ENCODE results near the gene TEX261.

TEX261 gene

GRCh38 chr2:70978341-70979179 is 16.1 kb downstream of the TEX261 start, which contains the start of gene ANKRD53:
ANKRD53 (plus strand) TSS chr2:70978630; CDS start chr2:70978646, 16 bp downstream.
- Histone ChIP-seq H3K36me3 (ENCODE audit: insufficient read depth, low read depth, low read length) (no peaks in the 10 kb centered on the region), H3K27ac (ENCODE audit: low read length) (no peak within 1 kb of the TSS), H3K9ac (ENCODE audit: low read depth, low read length) (peak within 1 kb of the TSS; percentile 8; the same call in 1 of the 2 replicates), H3K9me3 (ENCODE audit: insufficient read depth, low read depth, low read length) (no peaks in the 10 kb centered on the region), H3K27me3 (ENCODE audit: insufficient read depth, low read length) (peaks cover 44% of the 10 kb centered on the region), H3K4me3 (ENCODE audit: low read length) (peak within 1 kb of the TSS; percentile 88), H3K4me1 (ENCODE audit: insufficient read depth, low read length) (no peaks in the 10 kb centered on the region)

GRCh38 chr2:70977605-70978205 is 17.0 kb downstream of the TEX261 start:
- H3K27ac ChIP-seq (ENCODE audit: low read length): no peak overlapping the region
- no peaks in the 10 kb centered on the region for H3K4me1 ChIP-seq (ENCODE audit: insufficient read depth, low read length)
- no peaks in the 10 kb centered on the region for H3K9me3 ChIP-seq (ENCODE audit: insufficient read depth, low read depth, low read length)
- H3K27me3 ChIP-seq (ENCODE audit: insufficient read depth, low read length): peaks cover 47% of the 10 kb centered on the region
- no peaks in the 10 kb centered on the region for H3K36me3 ChIP-seq (ENCODE audit: insufficient read depth, low read depth, low read length)
- H3K9ac ChIP-seq (ENCODE audit: low read depth, low read length): no peak overlapping the region
- H3K4me3 ChIP-seq (ENCODE audit: low read length): peak overlapping the region; percentile 88

GRCh38 chr2:70975237-70975636 is 19.4 kb downstream of the TEX261 start:
- no peaks in the 10 kb centered on the region for H3K9me3 ChIP-seq (ENCODE audit: insufficient read depth, low read depth, low read length)
- H3K27ac ChIP-seq (ENCODE audit: low read length): no peak overlapping the region
- H3K9ac ChIP-seq (ENCODE audit: low read depth, low read length): no peak overlapping the region
- no peak overlapping the region for H3K4me3 ChIP-seq (ENCODE audit: low read length)
- H3K27me3 ChIP-seq (ENCODE audit: insufficient read depth, low read length): peaks cover 57% of the 10 kb centered on the region
- no peaks in the 10 kb centered on the region for H3K36me3 ChIP-seq (ENCODE audit: insufficient read depth, low read depth, low read length)
- H3K4me1 ChIP-seq (ENCODE audit: insufficient read depth, low read length): no peaks in the 10 kb centered on the region

DNA sequence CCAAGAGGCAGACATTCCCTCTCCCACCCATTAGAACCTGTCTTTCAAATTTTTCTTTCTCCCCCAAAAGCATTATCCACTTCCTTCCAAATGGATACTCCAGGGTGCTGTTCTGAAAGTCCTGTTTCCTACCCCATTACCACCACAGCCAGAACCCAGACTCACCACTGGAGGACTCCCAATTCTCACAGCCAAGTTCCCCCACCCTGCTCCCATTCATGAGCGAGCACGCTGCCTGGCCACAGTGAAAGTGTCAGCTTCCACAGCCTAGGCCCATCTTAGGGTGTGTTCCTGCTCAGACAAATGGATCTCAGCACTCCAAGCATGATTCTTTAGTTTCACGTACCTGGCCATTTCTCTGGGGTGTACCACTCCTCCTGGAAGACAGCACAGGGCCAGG is 20.1 kb downstream of the TEX261 start:
- no peak overlapping the region for H3K4me3 ChIP-seq (ENCODE audit: low read length)

DNA sequence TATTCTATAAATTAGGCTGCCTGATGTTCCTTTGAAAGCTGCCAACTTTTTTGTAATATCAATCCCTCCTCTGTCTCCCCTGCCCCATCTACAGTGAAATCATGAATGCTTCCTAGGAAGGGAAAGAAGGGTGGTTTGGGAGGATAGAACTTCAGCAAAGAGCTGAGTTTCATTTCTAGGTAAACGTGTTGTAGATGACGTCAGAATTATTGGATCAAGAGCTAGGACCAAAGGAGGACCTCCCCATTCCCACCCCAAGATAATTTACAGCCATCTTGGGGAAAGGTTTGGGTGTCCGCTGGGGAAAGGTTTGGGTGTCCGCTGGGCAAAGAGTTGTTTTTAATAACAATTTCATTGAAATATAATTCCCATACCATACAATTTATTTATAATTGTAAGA is 27.5 kb downstream of the TEX261 start:
- H3K9ac ChIP-seq (ENCODE audit: low read depth, low read length): no peak overlapping the region
- H3K4me3 ChIP-seq (ENCODE audit: low read length): no peak overlapping the region
- H3K4me1 ChIP-seq (ENCODE audit: insufficient read depth, low read length): peaks cover 3% of the 10 kb centered on the region; the same call in 1 of the 2 replicates
- H3K27ac ChIP-seq (ENCODE audit: low read length): no peak overlapping the region
- peaks cover 80% of the 10 kb centered on the region for H3K27me3 ChIP-seq (ENCODE audit: insufficient read depth, low read length)
- H3K9me3 ChIP-seq (ENCODE audit: insufficient read depth, low read depth, low read length): no peaks in the 10 kb centered on the region
- H3K36me3 ChIP-seq (ENCODE audit: insufficient read depth, low read depth, low read length): no peaks in the 10 kb centered on the region

More for the DNA sequence above, 20.1 kb downstream of the TEX261 start:
- no peaks in the 10 kb centered on the region for H3K4me1 ChIP-seq (ENCODE audit: insufficient read depth, low read length)
- H3K27me3 ChIP-seq (ENCODE audit: insufficient read depth, low read length): peaks cover 55% of the 10 kb centered on the region
- H3K36me3 ChIP-seq (ENCODE audit: insufficient read depth, low read depth, low read length): no peaks in the 10 kb centered on the region
- H3K9me3 ChIP-seq (ENCODE audit: insufficient read depth, low read depth, low read length): no peaks in the 10 kb centered on the region
- H3K27ac ChIP-seq (ENCODE audit: low read length): no peak overlapping the region
- H3K9ac ChIP-seq (ENCODE audit: low read depth, low read length): no peak overlapping the region

DNA sequence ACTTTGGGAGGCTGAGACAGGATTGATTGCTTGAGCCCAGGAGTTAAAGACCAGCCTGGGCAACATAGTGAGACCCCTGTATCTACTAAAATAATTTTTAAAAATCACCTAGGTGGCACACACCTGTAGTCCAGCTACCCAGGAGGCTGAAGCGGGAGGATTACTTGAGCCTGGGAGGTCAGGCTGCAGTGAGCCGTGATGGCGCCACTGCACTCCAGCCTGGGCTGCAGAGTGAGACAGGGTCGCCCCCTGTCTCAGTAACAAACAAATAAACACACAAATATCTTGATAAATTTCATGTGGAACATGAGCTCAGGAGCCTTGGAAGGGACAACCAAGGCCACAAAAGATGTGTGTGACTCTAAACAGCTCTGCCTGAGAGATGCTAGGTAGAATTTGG is 28.0 kb downstream of the TEX261 start:
- H3K4me3 ChIP-seq (ENCODE audit: low read length): no peak overlapping the region
- no peak overlapping the region for H3K9ac ChIP-seq (ENCODE audit: low read depth, low read length)
- H3K9me3 ChIP-seq (ENCODE audit: insufficient read depth, low read depth, low read length): no peaks in the 10 kb centered on the region
- peaks cover 80% of the 10 kb centered on the region for H3K27me3 ChIP-seq (ENCODE audit: insufficient read depth, low read length)
- H3K27ac ChIP-seq (ENCODE audit: low read length): no peak overlapping the region
- peaks cover 3% of the 10 kb centered on the region; the same call in 1 of the 2 replicates for H3K4me1 ChIP-seq (ENCODE audit: insufficient read depth, low read length)
- H3K36me3 ChIP-seq (ENCODE audit: insufficient read depth, low read depth, low read length): no peaks in the 10 kb centered on the region

GRCh38 chr2:70965506-70965905 is 29.2 kb downstream of the TEX261 start:
- peaks cover 3% of the 10 kb centered on the region; the same call in 1 of the 2 replicates for H3K4me1 ChIP-seq (ENCODE audit: insufficient read depth, low read length)
- no peak overlapping the region for H3K9ac ChIP-seq (ENCODE audit: low read depth, low read length)
- H3K36me3 ChIP-seq (ENCODE audit: insufficient read depth, low read depth, low read length): no peaks in the 10 kb centered on the region
- no peak overlapping the region for H3K27ac ChIP-seq (ENCODE audit: low read length)
- H3K9me3 ChIP-seq (ENCODE audit: insufficient read depth, low read depth, low read length): no peaks in the 10 kb centered on the region
- peak overlapping the region; percentile 48; the same call in 1 of the 2 replicates for H3K4me3 ChIP-seq (ENCODE audit: low read length)
- H3K27me3 ChIP-seq (ENCODE audit: insufficient read depth, low read length): peaks cover 76% of the 10 kb centered on the region

DNA sequence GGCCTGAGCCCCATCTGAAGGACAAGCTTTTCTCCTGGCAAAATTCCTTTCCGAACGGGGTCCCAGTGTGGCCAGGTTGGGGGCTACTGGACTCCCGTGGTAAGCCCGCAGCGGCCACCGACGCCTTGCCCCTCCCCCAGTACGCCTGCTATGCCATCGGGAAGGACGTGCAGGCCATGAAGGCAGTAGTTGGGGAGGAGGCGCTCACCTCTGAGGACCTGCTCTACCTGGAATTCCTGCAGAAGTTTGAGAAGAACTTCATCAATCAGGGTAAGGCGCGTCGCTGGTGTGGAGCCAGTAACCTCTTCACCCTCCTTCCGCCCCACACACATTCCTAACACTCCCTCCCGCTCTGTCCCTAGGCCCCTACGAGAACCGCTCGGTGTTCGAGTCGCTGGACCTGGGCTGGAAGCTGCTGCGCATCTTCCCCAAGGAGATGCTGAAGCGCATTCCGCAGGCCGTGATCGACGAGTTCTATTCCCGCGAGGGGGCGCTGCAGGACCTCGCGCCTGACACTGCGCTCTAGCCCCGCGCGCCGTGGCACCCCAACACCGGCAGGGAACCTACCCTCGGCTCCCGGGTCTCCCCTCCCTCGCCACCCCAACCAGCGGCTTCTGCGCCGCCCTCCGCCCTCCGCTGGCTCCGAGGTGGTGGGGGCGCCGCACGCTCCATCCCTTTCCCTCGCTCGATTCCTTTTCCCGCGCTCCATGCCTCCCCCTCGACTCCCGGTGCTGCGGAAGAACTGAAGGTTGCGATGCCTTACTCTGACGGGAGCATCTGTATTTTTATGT is 29.9 kb downstream of the TEX261 start:
- Histone ChIP-seq H3K36me3 (ENCODE audit: insufficient read depth, low read depth, low read length) (no peaks in the 10 kb centered on the region), H3K27ac (ENCODE audit: low read length) (no peak overlapping the region), H3K9me3 (ENCODE audit: insufficient read depth, low read depth, low read length) (no peaks in the 10 kb centered on the region), H3K27me3 (ENCODE audit: insufficient read depth, low read length) (peaks cover 69% of the 10 kb centered on the region), H3K4me3 (ENCODE audit: low read length) (peak overlapping the region; percentile 48), H3K9ac (ENCODE audit: low read depth, low read length) (no peak overlapping the region), H3K4me1 (ENCODE audit: insufficient read depth, low read length) (peaks cover 3% of the 10 kb centered on the region; the same call in 1 of the 2 replicates)

GRCh38 chr2:70964133-70964532 is 30.5 kb downstream of the TEX261 start:
- no peak overlapping the region for H3K4me3 ChIP-seq (ENCODE audit: low read length)
- peaks cover 69% of the 10 kb centered on the region for H3K27me3 ChIP-seq (ENCODE audit: insufficient read depth, low read length)
- no peaks in the 10 kb centered on the region for H3K36me3 ChIP-seq (ENCODE audit: insufficient read depth, low read depth, low read length)
- no peak overlapping the region for H3K27ac ChIP-seq (ENCODE audit: low read length)
- peaks cover 3% of the 10 kb centered on the region; the same call in 1 of the 2 replicates for H3K4me1 ChIP-seq (ENCODE audit: insufficient read depth, low read length)
- no peaks in the 10 kb centered on the region for H3K9me3 ChIP-seq (ENCODE audit: insufficient read depth, low read depth, low read length)
- H3K9ac ChIP-seq (ENCODE audit: low read depth, low read length): no peak overlapping the region

- Histone ChIP-seq H3K27me3 (ENCODE audit: insufficient read depth, low read length) (peaks cover 68% of the 10 kb centered on the region), H3K4me1 (ENCODE audit: insufficient read depth, low read length) (peaks cover 3% of the 10 kb centered on the region; the same call in 1 of the 2 replicates), H3K9me3 (ENCODE audit: insufficient read depth, low read depth, low read length) (no peaks in the 10 kb centered on the region), H3K36me3 (ENCODE audit: insufficient read depth, low read depth, low read length) (no peaks in the 10 kb centered on the region), H3K9ac (ENCODE audit: low read depth, low read length) (no peak overlapping the region), H3K27ac (ENCODE audit: low read length) (no peak overlapping the region), H3K4me3 (ENCODE audit: low read length) (no peak overlapping the region)
Observed at GRCh38 chr2:70962885-70963878, 31.5 kb downstream of the TEX261 start.

All from iPS-20b (cell line).